HepG2 (cell line): ENCODE data around the gene MARCHF2. TPM values are rescaled to one million over a fixed set of nuclear protein-coding genes. Genes with fewer than 3 reads are reported as not detected.

ENCODE experiments used
- HMGXB3 ChIP-seq: sonication (generic); formaldehyde crosslinking; IDR thresholded peaks from 2 replicates; pipeline ENCODE4 v1.4.0; 2020; ENCODE audit warnings: missing genetic modification reagents, borderline replicate concordance
- JUNB ChIP-seq: sonication (generic); formaldehyde crosslinking; IDR thresholded peaks from 2 replicates; pipeline ENCODE4 v1.8.0; 2022; ENCODE audit warnings: missing genetic modification reagents, mild to moderate bottlenecking, borderline replicate concordance
- KLF16 ChIP-seq, 2 experiments: sonication (generic) in 1 of 2; formaldehyde crosslinking in 1 of 2; IDR thresholded peaks; 2 replicates each; pipeline versions ENCODE4 v1.6.1 to v1.8.0; 2016 to 2023; ENCODE audit warnings: missing genetic modification reagents in 2 of 2, missing compliant biosample characterization in 1 of 2
- LCORL ChIP-seq, 2 experiments: fragments of 450-650 bp in 1 of 2; sonication (generic) in 1 of 2; formaldehyde crosslinking in 1 of 2; IDR thresholded peaks; 2 replicates each; pipeline versions ENCODE4 v1.5.0 to v1.6.1; 2017 to 2020; ENCODE audit warnings: antibody characterized with exemption in 1 of 2, missing genetic modification reagents in 1 of 2
- NR2F2 ChIP-seq: IDR thresholded peaks from 2 replicates; pipeline ENCODE4 v1.6.1; 2012; ENCODE audit warnings: low read depth, inconsistent platforms, borderline replicate concordance
- SOX5 ChIP-seq: IDR thresholded peaks from 2 replicates; pipeline ENCODE4 v1.6.1; 2016; ENCODE audit warnings: borderline replicate concordance
- TRIM24 ChIP-seq: sonication (generic); formaldehyde crosslinking; IDR thresholded peaks from 2 replicates; pipeline ENCODE4 v1.8.0; 2022; ENCODE audit warnings: mild to moderate bottlenecking, missing genetic modification reagents
- ZFX ChIP-seq: sonication (generic); formaldehyde crosslinking; IDR thresholded peaks from 2 replicates; pipeline ENCODE4 v1.4.0; 2020; ENCODE audit warnings: mild to moderate bottlenecking, low read depth, missing genetic modification reagents, moderate library complexity
- ZNF124 ChIP-seq: sonication (generic); formaldehyde crosslinking; IDR thresholded peaks from 2 replicates; pipeline ENCODE4 v1.4.0; 2020; ENCODE audit warnings: missing genetic modification reagents
- ZNF432 ChIP-seq: sonication (generic); formaldehyde crosslinking; IDR thresholded peaks from 2 replicates; pipeline ENCODE4 v1.5.0; 2020; ENCODE audit warnings: missing genetic modification reagents, mild to moderate bottlenecking, borderline replicate concordance
- ZNF510 ChIP-seq: sonication (generic); formaldehyde crosslinking; IDR thresholded peaks from 2 replicates; pipeline ENCODE4 v1.4.0; 2020; ENCODE audit warnings: low read depth, mild to moderate bottlenecking, missing genetic modification reagents
- ZNF619 ChIP-seq: sonication (generic); formaldehyde crosslinking; IDR thresholded peaks from 2 replicates; pipeline ENCODE4 v1.4.0; 2020; ENCODE audit warnings: mild to moderate bottlenecking, missing genetic modification reagents
- ZNF660 ChIP-seq: sonication (generic); formaldehyde crosslinking; IDR thresholded peaks from 2 replicates; pipeline ENCODE4 v1.5.1; 2020; ENCODE audit warnings: mild to moderate bottlenecking, low read depth, missing genetic modification reagents, borderline replicate concordance
- ZNF790 ChIP-seq: sonication (generic); formaldehyde crosslinking; IDR thresholded peaks from 2 replicates; pipeline ENCODE4 v1.8.0; 2022; ENCODE audit warnings: missing genetic modification reagents, mild to moderate bottlenecking, borderline replicate concordance
- ZNF83 ChIP-seq: sonication (generic); formaldehyde crosslinking; IDR thresholded peaks from 2 replicates; pipeline ENCODE4 v1.4.0; 2020; ENCODE audit warnings: missing genetic modification reagents, mild to moderate bottlenecking, borderline replicate concordance
- ZSCAN29 ChIP-seq: sonication (generic); formaldehyde crosslinking; conservative IDR thresholded peaks from 2 replicates; pipeline ENCODE4 v1.4.0; 2020; ENCODE audit warnings: mild to moderate bottlenecking, missing genetic modification reagents
- polyA plus RNA-seq, 8 experiments: library from polyadenylated mRNA; depleted of rRNA in 3 of 8; stranded (reverse) in 7 of 8; unstranded in 1 of 8; fragments of >200 nt; fragmentation: Illumina TruSeq in 4 of 8; extraction: Trizol in 4 of 8; gene quantifications; 2 replicates each; pipeline versions ENCODE4 v1.2.1 to v1.2.3, GENCODE V29; 2011 to 2016; ENCODE audit warnings: low read depth in 4 of 8, missing spikeins in 1 of 8, mixed read lengths in 1 of 8; ENCODE audit not compliant: insufficient read depth in 1 of 8
- total RNA-seq, 5 experiments: library from RNA; depleted of rRNA; stranded (reverse); fragments of >200 nt; fragmentation: Illumina TruSeq; extraction: Trizol; gene quantifications; 2 replicates each; pipeline ENCODE4 v1.2.3, GENCODE V29; 2016; ENCODE audit warnings: low read depth in 1 of 5
- TF ChIP-seq, protein P1 (sequence below): sonication (generic); formaldehyde crosslinking; IDR thresholded peaks from 2 replicates; pipeline ENCODE4 v1.5.1; 2020; ENCODE audit warnings: missing genetic modification reagents, mild to moderate bottlenecking, borderline replicate concordance
- TF ChIP-seq, protein P2 (sequence below): IDR thresholded peaks from 2 replicates; pipeline ENCODE4 v1.6.1; 2012; ENCODE audit warnings: low read length, improper control_type of control experiment

MARCHF2 gene
- total and polyA plus RNA-seq, 2 of the 13 experiments (the other 11 are each of a cell fraction or from before 2014, with no cell fraction given) = 12.7 to 13.0 TPM

- no peak for TF ChIP-seq LCORL (IDR thresholded peaks at IDR 0.05)
- peak; percentile 93 for TF ChIP-seq LCORL (CRISPR knock-in tag; IDR thresholded peaks at IDR 0.05)
- TF ChIP-seq ZNF619 (CRISPR knock-in tag) = peak; percentile 26; the same call in 1 of the 2 replicates
- TF ChIP-seq, protein P1, sequence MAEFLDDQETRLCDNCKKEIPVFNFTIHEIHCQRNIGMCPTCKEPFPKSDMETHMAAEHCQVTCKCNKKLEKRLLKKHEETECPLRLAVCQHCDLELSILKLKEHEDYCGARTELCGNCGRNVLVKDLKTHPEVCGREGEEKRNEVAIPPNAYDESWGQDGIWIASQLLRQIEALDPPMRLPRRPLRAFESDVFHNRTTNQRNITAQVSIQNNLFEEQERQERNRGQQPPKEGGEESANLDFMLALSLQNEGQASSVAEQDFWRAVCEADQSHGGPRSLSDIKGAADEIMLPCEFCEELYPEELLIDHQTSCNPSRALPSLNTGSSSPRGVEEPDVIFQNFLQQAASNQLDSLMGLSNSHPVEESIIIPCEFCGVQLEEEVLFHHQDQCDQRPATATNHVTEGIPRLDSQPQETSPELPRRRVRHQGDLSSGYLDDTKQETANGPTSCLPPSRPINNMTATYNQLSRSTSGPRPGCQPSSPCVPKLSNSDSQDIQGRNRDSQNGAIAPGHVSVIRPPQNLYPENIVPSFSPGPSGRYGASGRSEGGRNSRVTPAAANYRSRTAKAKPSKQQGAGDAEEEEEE (CRISPR knock-in tag) = no peak; the same call in 1 of the 2 replicates
- peak in 1 of 2 experiments; percentile 83; a peak in 1 of 4 replicates for TF ChIP-seq KLF16 (CRISPR knock-in tag; IDR thresholded peaks at IDR 0.05)
- TF ChIP-seq ZNF660 (CRISPR knock-in tag) = no peak
- TF ChIP-seq ZNF432 = no peak
- 0 out of 2 replicates have a peak, but pooled peaks have one; percentile 42 for TF ChIP-seq ZSCAN29
- no peak for TF ChIP-seq ZNF790 (CRISPR knock-in tag)
- no peak for TF ChIP-seq ZNF510 (CRISPR knock-in tag)
- no peak for TF ChIP-seq ZNF83 (CRISPR knock-in tag)
- peak; percentile 99 for TF ChIP-seq SOX5 (CRISPR knock-in tag)
- TF ChIP-seq ZFX = 0 out of 2 replicates have a peak, but pooled peaks have one; percentile 26
- no peak; the same call in 1 of the 2 replicates for TF ChIP-seq ZNF124 (CRISPR knock-in tag)
- TF ChIP-seq, protein P2, sequence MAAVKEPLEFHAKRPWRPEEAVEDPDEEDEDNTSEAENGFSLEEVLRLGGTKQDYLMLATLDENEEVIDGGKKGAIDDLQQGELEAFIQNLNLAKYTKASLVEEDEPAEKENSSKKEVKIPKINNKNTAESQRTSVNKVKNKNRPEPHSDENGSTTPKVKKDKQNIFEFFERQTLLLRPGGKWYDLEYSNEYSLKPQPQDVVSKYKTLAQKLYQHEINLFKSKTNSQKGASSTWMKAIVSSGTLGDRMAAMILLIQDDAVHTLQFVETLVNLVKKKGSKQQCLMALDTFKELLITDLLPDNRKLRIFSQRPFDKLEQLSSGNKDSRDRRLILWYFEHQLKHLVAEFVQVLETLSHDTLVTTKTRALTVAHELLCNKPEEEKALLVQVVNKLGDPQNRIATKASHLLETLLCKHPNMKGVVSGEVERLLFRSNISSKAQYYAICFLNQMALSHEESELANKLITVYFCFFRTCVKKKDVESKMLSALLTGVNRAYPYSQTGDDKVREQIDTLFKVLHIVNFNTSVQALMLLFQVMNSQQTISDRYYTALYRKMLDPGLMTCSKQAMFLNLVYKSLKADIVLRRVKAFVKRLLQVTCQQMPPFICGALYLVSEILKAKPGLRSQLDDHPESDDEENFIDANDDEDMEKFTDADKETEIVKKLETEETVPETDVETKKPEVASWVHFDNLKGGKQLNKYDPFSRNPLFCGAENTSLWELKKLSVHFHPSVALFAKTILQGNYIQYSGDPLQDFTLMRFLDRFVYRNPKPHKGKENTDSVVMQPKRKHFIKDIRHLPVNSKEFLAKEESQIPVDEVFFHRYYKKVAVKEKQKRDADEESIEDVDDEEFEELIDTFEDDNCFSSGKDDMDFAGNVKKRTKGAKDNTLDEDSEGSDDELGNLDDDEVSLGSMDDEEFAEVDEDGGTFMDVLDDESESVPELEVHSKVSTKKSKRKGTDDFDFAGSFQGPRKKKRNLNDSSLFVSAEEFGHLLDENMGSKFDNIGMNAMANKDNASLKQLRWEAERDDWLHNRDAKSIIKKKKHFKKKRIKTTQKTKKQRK = no peak
- peak; percentile 90 for TF ChIP-seq NR2F2
- no peak for TF ChIP-seq TRIM24 (CRISPR knock-in tag)
- TF ChIP-seq HMGXB3 (CRISPR knock-in tag) = 0 out of 2 replicates have a peak, but pooled peaks have one; percentile 72
- no peak for TF ChIP-seq JUNB (CRISPR knock-in tag)
Observed at GRCh38 chr19:8373867-8374813, 39.0 kb upstream of the MARCHF2 start (continued).
